CD4-positive, alpha-beta memory T cell (primary cell): Measurements from ENCODE around the gene LYPLAL1. TPM values are rescaled to one million over a fixed set of nuclear protein-coding genes. Genes with fewer than 3 reads are reported as not detected.
"Not testable (repeated sequence)": the region's sequence is repeated elsewhere in the genome, so short reads cannot be mapped to it uniquely, and the experiment has no call there.

Experiments
- CTCF ChIA-PET: fragments of 350-600 bp; sonication (Branson Sonifier 250); formaldehyde crosslinking; loops from one replicate; lab custom pipeline; 2021; ENCODE audit warnings: inconsistent platforms; ENCODE audit not compliant: partially characterized antibody; lab: Charles Lee
- POLR2A ChIA-PET: fragments of 350-600 bp; sonication (Branson Sonifier 250); formaldehyde crosslinking; loops from one replicate; lab custom pipeline; 2021; ENCODE audit not compliant: partially characterized antibody; lab: Charles Lee
- DNase-seq, 5 donors: peaks; one replicate each; pipeline versions ENCODE4 v3.0.0 to v3.0.0-alpha.2; 2020 to 2022; ENCODE audit warnings: mixed read lengths in 1 of 5
- H3K27ac ChIP-seq: one replicate; pipeline ENCODE4 v1.7.0; 2013; ENCODE audit warnings: low read depth, low read length
- H3K27me3 ChIP-seq: 2 replicates; pipeline ENCODE4 v1.7.0; 2013; ENCODE audit warnings: mild to moderate bottlenecking, low read length, moderate library complexity; ENCODE audit not compliant: insufficient read depth
- H3K36me3 ChIP-seq: 2 replicates; pipeline ENCODE4 v1.7.0; 2013; ENCODE audit warnings: mild to moderate bottlenecking, low read length, moderate library complexity; ENCODE audit not compliant: insufficient read depth
- H3K4me1 ChIP-seq: 2 replicates; pipeline ENCODE4 v1.7.0; 2013; ENCODE audit warnings: mild to moderate bottlenecking, low read length, moderate library complexity; ENCODE audit not compliant: insufficient read depth
- H3K4me3 ChIP-seq, 2 donors: one replicate each; pipeline ENCODE4 v1.7.0; 2013; ENCODE audit warnings: low read length in 2 of 2, mild to moderate bottlenecking in 1 of 2
- H3K9me3 ChIP-seq, 2 donors: one replicate each; pipeline ENCODE4 v1.7.0; 2013; ENCODE audit warnings: low read length in 2 of 2, control low read depth in 1 of 2; ENCODE audit not compliant: control insufficient read depth in 1 of 2
- H3K27ac Mint-ChIP-seq, 7 donors: one replicate each; pipeline ENCODE4 v1.8.0; 2020 to 2021; ENCODE audit warnings: mixed read lengths in 7 of 7, mild to moderate bottlenecking in 6 of 7, inconsistent platforms in 3 of 7, moderate library complexity in 3 of 7
- H3K27me3 Mint-ChIP-seq, 2 donors: one replicate each; pipeline ENCODE4 v1.8.0; 2020 to 2021; ENCODE audit warnings: mixed read lengths in 2 of 2
- H3K36me3 Mint-ChIP-seq, 2 donors: one replicate each; pipeline ENCODE4 v1.8.0; 2020 to 2021; ENCODE audit warnings: mixed read lengths in 2 of 2, inconsistent platforms in 1 of 2, mild to moderate bottlenecking in 1 of 2
- H3K4me1 Mint-ChIP-seq, 4 donors: one replicate each; pipeline ENCODE4 v1.8.0; 2020 to 2021; ENCODE audit warnings: mixed read lengths in 4 of 4, mild to moderate bottlenecking in 1 of 4
- H3K4me3 Mint-ChIP-seq, 8 donors: one replicate each; pipeline ENCODE4 v1.8.0; 2020 to 2021; ENCODE audit warnings: mixed read lengths in 8 of 8, mild to moderate bottlenecking in 7 of 8, moderate library complexity in 6 of 8, inconsistent platforms in 3 of 8
- H3K9me3 Mint-ChIP-seq, 8 donors: one replicate each; pipeline ENCODE4 v1.8.0; 2020 to 2021; ENCODE audit warnings: mixed read lengths in 8 of 8, mild to moderate bottlenecking in 5 of 8, inconsistent platforms in 3 of 8, moderate library complexity in 1 of 8
- intact Hi-C: fragments of 100-400 bp; cut with micrococcal nuclease; formaldehyde crosslinking; loops from one replicate; pipeline ENCODE4 v1.15.1; 2023
- polyA plus RNA-seq, 2 donors: library from polyadenylated mRNA; unstranded; fragments of 300-500 nt; fragmentation: Illumina TruSeq; gene quantifications; one replicate each; pipeline ENCODE4 v1.2.3, GENCODE V29; 2021
- total RNA-seq, 2 experiments: library from RNA; stranded (reverse); gene quantifications; one replicate each; pipeline ENCODE4 v1.2.3, GENCODE V29; 2021

LYPLAL1 gene
- total and polyA plus RNA-seq, 4 experiments from 2014 or later: 22.1 to 33.7 (median 29.3) TPM

DNA sequence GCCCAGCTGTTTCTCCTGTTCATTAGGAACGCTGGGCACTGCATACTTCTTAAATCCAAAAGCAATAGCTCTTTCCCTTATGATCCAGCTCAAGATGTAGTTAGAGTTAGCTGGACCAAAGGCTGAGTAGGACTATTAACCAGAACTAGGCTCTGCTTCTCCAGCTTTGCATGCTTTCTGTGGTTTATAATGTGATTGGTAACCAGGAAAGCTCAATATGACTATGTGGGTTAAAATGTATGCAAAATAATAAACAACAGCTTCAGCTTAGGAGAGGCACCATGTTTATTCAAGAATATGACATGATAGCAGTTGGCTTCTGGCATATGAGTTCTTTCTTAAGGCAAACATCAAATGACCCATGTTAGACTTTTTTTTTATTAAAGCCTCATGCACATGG, 73.8 kb downstream of the LYPLAL1 start:
- H3K27me3 Mint-ChIP-seq: no peaks in the 10 kb centered on the region

DNA sequence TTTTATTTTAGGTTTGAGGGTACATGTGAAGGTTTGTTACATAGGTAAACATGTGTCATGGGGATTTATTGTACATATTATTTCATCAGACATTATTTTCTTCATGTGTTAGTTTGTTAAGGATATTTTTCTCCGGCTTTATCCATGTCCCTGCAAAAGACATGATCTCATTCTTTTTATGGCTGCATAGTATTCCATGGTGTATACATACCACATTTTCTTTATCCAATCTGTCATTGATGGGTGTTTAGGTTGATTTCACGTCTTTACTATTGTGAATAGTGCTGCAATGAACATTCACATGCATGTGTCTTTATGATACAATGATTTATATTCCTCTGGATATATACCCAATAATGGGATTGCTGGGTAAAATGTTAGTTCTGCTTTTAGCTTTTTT, 76.8 kb downstream of the LYPLAL1 start:
- H3K4me3 Mint-ChIP-seq, H3K4me1 ChIP-seq, H3K36me3 ChIP-seq, H3K27ac ChIP-seq, H3K27me3 Mint-ChIP-seq, H3K27me3 ChIP-seq, POLR2A ChIA-PET, CTCF ChIA-PET, H3K4me1 Mint-ChIP-seq, H3K4me3 ChIP-seq, H3K9me3 ChIP-seq, intact Hi-C loops, DNase-seq, H3K27ac Mint-ChIP-seq: not testable (repeated sequence)
- Mint-ChIP-seq H3K36me3 (peaks cover 19 to 25% of the 10 kb centered on the region in 2 donors), H3K9me3 (peaks cover 1 to 24% (median 13%) of the 10 kb centered on the region in 8 donors)

More for the DNA sequence above, 73.8 kb downstream of the LYPLAL1 start:
- H3K27ac Mint-ChIP-seq: no peak overlapping the region
- H3K4me3 Mint-ChIP-seq: no peak overlapping the region
- DNase-seq: no peak
- H3K9me3 ChIP-seq: no peaks in the 10 kb centered on the region
- H3K27ac ChIP-seq: no peak overlapping the region
- H3K27me3 ChIP-seq: no peaks in the 10 kb centered on the region
- no peaks in the 10 kb centered on the region for H3K4me1 Mint-ChIP-seq
- H3K4me3 ChIP-seq: no peak overlapping the region
- CTCF ChIA-PET: no interaction called here
- H3K9me3 Mint-ChIP-seq: peaks cover 0 to 9% (median 2%) of the 10 kb centered on the region in 8 donors
- H3K4me1 ChIP-seq: no peaks in the 10 kb centered on the region
- no peaks in the 10 kb centered on the region for H3K36me3 ChIP-seq
- POLR2A ChIA-PET: no interaction called here
- intact Hi-C loops: no loop called here
- peaks cover 11% of the 10 kb centered on the region in 2 donors for H3K36me3 Mint-ChIP-seq

DNA sequence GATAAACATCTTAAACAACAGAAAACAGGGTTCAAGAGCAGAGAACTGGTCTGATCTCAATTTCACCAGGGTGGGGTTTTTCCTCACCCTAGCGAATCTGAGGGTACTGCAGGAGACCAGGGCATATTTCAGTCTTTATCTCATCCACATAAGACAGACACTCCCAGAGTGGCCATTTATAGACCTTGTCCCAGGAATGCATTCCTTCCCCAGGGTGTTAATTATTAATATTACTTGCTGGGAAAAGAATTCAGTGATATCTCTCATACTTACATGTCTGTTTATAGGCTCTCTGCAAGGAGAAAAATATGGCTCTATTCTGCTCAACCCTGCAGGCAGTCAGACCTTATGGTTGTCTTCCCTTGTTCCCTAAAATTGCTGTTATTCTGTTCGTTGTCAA, 84.1 kb downstream of the LYPLAL1 start:
- Mint-ChIP-seq H3K4me1 (no peaks in the 10 kb centered on the region), H3K27me3 (no peaks in the 10 kb centered on the region), H3K4me3 (no peak overlapping the region), H3K9me3 (peaks cover 2 to 70% (median 33%) of the 10 kb centered on the region in 8 donors), H3K36me3 (peaks cover 16 to 36% of the 10 kb centered on the region in 2 donors), H3K27ac (no peak overlapping the region)
- intact Hi-C loops: no loop called here
- ChIA-PET CTCF (no interaction called here), POLR2A (no interaction called here)
- DNase-seq: no peak
- Histone ChIP-seq H3K27ac (no peak overlapping the region), H3K4me3 (no peak overlapping the region), H3K27me3 (no peaks in the 10 kb centered on the region), H3K36me3 (no peaks in the 10 kb centered on the region), H3K4me1 (no peaks in the 10 kb centered on the region), H3K9me3 (no peaks in the 10 kb centered on the region)

DNA sequence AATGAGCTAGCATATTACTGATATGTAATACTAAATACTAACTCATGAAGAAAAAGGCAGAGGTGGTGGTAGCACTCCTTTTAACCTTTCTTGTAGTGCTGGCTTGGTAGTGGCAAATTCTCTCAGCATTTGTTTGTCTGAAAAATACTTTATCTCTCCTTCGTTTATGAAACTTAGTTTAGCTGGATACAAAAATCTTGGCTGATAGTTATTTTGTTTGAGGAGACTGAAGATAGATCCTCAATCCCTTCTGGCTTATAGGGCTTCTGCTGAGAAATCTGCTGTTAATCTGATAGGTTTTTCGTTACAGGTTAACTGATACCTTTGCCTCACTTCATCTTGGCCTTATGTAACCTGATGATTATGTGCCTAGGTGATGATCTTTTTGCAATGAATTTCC, 87.8 kb downstream of the LYPLAL1 start:
- Histone ChIP-seq H3K4me3 (no peak overlapping the region), H3K27ac (no peak overlapping the region), H3K4me1 (no peaks in the 10 kb centered on the region), H3K36me3 (no peaks in the 10 kb centered on the region), H3K27me3 (no peaks in the 10 kb centered on the region), H3K9me3 (no peaks in the 10 kb centered on the region)
- ChIA-PET POLR2A (no interaction called here), CTCF (no interaction called here)
- Mint-ChIP-seq H3K4me3 (no peak overlapping the region), H3K36me3 (peaks cover 9 to 19% of the 10 kb centered on the region in 2 donors), H3K9me3 (peaks cover 0 to 56% (median 25%) of the 10 kb centered on the region in 8 donors), H3K27ac (no peak overlapping the region), H3K27me3 (no peaks in the 10 kb centered on the region), H3K4me1 (no peaks in the 10 kb centered on the region)
- intact Hi-C loops: no loop called here
- no peak for DNase-seq
